HS-5 (cell line): Measurements from ENCODE around the gene TSGA10IP.

ENCODE experiments used
- DNase-seq: peaks from one replicate; pipeline ENCODE4 v3.0.0-alpha.2; 2012; ENCODE audit warnings: low read depth

The TSGA10IP gene

GRCh38 chr11:65918211-65919140 is 26.8 kb upstream of the TSGA10IP start, which contains the start of gene C11orf68:
TSS of gene C11orf68 (minus strand) at chr11:65919062. CDS start at chr11:65919031, 31 bp downstream.
- DNase-seq, result no peak

DNA sequence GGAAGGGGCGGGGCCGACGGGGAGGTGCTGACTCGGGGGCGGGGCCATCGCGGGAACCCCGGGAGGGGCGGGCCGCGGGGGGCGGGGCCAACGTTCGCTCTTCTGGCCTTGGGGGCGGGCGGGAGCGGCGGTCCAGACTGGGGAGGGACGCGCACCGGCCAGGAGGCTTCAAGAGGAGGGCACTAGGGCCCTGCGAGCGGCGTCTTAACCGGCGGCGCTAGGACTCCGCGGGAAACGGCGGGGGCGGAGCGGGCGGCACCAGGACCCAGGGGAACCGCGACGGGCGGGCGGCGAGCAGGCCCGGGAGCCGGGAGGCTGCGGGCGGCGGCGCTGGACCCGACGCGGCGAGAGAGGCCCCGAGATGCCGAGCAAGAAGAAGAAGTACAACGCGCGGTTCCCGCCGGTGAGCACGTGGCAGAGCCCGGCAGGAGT is 26.1 kb upstream of the TSGA10IP start, which contains the start of gene DRAP1:
TSS of gene DRAP1 (plus strand) at position 286 of the 432 bp plus-strand sequence. CDS start at position 362, 76 bp downstream.
- peak; percentile 65 for DNase-seq

- DNase-seq, result no peak
Observed at GRCh38 chr11:65919573-65920371, 25.5 kb upstream of the TSGA10IP start.

GRCh38 chr11:65920372-65920802 is 24.9 kb upstream of the TSGA10IP start:
- DNase-seq, result no peak

DNA sequence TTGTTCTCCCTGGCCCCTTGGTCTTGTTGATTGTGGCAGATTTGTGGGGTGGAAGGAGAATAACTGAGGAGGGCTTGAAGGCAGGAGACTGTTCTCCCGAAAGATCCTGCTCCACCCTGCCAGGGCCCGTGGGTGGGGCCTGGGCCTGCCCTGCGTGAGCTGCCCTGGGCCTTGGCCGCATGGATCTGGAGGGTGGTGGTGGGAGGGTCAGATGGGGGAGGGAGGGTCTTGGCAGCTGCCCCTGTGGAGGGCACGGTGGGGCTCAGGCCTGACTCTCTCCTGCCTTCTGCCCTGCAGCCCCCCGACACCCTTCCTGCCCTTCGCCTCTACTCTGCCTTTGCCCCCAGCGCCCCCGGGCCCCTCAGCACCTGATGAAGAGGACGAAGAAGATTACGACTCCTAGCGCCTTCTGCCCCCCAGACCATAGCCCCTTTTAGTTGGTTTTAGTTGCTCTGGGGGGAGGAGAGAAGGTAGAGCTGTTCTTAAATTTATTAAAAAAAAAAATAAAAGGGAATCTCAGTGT is 24.2 kb upstream of the TSGA10IP start:
- DNase-seq, result no peak

DNA sequence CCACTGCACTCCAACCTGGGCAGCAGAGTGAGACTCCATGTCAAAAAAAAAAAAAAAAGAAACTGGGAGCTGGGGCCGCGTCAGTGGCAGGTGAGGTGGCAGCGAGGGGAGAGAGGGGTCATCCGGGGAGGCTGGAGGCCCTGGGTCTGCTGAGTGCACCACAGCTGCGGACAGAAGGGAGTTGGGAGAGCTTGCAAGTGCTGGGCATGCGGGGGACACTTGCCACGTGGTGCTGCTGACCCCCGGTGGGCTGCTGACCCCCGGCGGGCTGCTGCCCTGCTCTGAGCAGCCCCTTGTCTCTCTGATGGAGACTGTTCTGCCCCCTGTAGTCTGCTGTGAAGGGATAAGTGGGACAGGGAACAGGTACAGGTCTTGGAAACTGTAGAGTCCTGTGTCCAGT is 23.4 kb upstream of the TSGA10IP start:
- no peak for DNase-seq

DNA sequence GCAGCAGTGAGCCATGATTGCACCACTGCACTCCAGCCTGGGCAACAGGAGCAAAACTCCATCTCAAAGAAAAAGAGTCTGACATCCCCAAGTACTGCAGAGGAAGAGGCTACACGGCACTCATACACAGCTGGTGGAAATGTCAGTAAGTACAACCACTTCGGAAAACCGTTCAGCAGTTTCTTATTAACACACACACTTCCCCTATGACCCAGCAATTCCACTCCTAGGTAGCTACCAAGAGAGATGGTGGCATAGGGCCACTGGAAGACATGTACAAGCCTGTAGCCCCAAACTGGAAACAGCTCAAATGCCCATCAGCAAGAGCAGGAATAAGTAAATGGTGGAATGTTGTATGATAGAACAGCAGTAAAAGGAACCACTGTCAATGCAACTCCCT is 22.7 kb upstream of the TSGA10IP start:
- no peak for DNase-seq

DNA sequence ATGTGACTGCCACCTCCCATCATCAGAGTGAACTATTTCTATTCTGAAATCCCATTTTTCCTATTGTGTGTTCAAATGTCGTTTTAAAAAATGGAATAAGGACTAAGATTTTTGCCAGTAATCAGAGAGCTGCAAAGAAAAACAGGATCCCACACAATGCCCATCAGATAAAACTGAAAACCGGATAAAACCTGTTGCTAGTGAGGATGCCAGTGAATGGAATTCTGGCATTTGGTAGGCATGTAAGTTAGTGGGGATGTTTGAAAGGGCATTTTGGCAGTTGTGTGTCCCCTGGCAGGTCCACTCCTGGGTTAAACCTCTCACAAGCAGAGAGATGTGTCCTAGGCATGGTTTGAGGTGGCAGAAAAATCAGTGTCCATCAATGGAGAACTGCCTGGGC is 19.9 kb upstream of the TSGA10IP start:
- no peak for DNase-seq

- DNase-seq, result no peak
Observed at GRCh38 chr11:65927904-65928397, 17.3 kb upstream of the TSGA10IP start.

DNA sequence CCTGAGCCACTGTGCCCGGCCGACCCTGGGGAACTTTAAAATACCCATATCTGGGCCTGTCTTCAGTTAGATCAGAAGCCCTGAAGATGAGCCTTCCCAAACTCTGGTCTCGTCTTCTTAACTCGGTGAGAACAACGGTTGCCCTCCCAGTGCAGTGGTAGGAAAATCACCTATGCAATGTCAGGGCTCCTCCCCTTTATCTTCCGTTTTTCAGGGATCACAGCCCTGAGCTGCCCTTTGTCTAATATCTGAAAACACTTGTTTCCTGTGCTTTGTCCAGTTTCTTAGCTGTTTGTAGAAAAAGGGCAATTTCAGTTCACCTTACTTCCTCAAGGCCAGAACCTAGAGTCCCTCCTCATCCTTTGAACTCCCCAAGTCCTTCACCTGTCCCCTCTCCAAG is 16.6 kb upstream of the TSGA10IP start:
- no peak for DNase-seq

DNA sequence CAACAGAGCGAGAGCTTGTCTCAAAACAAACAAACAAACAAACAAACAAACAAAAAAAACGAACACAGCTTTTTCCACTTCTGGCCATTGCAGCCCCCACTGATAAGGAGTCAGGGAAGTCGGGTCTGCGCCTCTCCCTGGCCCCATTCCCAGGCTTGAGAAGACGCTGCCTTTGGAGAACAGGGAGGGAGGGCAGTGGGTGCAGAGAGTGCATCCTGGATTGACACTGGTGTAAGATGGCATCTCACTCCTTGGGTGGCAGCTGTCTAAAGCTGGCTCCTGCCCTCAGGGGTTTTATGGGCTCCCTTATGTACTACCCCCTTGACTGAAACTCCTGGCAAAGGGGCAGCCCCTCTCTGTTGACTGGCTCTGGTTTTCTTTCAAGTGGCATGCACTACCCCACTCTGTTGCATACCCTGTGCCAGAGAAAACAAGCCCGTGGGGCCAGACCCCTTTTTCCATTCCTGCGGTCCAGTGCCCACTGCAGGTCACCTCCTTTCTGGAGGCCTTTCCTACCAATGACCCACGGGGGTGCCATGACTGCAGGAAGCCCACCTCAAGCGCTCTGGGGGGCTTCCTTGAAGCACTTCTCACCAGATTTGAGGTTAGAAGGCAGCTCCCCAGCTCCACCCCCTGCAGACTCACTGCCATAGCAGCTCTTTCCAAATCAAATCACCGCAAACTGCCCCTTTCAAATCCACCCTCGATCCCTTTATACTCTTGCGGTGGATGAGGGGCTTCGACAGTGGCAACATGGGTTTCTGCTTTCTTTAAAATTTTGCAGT is 13.3 kb upstream of the TSGA10IP start:
- no peak for DNase-seq

GRCh38 chr11:65932558-65932919 is 12.7 kb upstream of the TSGA10IP start:
- no peak for DNase-seq

DNA sequence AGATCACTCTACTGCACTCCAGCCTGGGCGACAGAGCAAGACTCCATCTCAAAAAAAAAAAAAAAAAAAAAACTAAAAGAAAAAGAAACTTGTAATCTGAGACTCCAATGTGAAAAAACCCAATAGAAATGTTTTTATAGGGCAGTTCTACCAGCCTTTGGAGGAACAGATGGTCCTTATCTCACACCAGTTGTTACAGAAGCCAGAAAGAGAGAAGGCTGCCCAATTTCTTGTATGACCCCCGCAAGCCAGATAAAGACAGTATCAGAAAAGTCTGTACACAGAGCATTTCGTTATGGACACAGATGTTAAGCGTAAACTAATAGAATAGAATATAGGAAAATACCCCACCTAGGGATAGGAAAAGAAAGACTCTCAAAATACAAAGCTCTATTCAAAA is 11.3 kb upstream of the TSGA10IP start:
- DNase-seq, result no peak

- DNase-seq, result no peak
Observed at GRCh38 chr11:65937766-65938165, 7.5 kb upstream of the TSGA10IP start.

GRCh38 chr11:65941720-65942310 is 3.5 kb upstream of the TSGA10IP start:
- no peak for DNase-seq

DNA sequence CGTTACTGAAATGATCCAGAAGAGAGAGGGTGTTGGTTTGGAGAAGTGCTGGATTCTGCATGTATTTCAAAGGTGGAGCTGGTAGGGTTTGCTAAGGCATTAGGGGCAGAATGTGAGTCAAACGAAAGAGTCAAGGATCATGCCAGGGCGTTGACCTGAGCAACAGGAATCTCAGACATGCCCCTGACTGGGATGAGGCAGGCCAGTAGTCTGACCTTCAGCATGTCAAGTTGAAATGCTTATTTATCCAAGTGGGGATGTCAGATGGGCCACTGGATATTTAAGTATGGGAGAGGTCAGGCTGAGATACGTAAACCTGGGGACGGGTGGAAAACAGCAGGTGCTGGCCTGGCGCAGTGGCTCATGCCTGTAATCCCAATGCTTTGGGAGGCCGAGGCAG is 2.7 kb upstream of the TSGA10IP start:
- DNase-seq, result no peak

GRCh38 chr11:65944191-65944590 is 1.1 kb upstream of the TSGA10IP start:
- DNase-seq, result no peak

DNA sequence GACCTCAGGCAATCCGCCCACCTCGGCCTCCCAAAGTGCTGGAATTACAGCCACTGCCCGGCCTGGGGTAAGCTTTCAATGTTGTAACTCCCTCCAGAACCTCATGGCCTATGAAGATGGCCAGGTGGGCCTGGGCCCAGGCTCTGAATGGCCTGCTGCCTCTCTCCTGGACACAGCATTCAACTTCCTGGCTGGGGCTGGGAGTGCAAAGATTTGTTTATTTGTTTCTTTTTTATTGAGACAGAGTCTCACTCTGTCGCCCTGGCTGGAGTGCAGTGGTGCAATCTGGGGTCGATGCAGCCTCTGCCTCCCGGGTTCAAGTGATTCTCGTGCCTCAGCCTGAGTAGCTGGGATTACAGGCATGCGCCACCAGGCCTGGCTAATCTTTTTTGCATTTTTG is 513 bp upstream of the TSGA10IP start:
- DNase-seq, result no peak

DNA sequence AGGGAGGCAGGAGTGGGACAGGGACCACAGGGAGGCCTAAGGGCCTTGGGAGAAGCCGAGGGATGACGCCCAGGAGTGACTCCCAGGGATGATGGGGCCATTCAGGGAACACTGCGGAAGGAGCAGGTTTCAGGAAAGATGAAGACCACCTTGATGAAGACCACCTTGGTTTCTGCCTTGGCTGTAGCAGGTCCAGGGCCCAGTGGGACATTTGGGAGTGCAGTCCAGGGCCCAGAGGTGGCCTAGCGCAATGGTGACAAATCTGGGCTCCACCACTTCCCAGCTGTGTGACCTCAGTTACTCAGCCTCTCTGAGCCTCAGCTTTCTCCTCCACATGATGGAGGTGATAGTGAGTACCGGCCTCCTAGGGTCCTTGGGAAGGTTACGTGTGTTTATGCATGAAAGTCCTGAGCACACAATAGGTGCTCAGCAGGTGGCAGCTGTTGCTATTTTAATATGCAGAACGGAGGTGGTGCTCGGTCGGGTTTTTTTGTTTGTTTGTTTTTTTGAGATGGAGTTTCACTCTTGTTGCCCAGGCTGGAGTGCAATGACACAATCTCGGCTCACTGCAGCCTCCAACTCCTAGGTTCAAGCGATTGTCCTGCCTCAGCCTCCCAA is 770 bp downstream of the TSGA10IP start:
- no peak for DNase-seq

GRCh38 chr11:65946655-65947054 is 1.4 kb downstream of the TSGA10IP start:
- no peak for DNase-seq

DNA sequence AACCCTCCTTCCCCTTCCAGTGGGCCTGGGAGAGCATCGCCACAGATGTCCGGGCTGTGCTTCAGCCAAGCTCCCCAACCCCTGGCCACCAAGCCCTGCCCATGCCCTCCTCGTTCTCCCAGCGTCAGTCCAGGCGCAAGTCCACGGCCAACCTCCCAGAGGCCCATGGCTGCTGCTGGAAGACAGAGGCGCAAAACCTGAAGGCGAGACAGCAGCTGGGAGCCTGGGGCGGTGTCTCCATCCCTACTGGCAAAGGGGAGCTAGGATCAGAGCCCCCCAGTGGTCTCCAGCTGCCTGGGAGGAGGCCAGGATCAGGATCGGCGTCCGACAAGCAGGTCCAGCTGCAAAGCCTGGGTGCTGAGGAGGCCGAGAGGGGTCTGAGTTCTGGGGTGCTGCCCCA is 1.9 kb downstream of the TSGA10IP start:
- DNase-seq, result no peak
